HPDE6-E6E7 (cell line): ENCODE measurements around the gene LCT.
"Not testable (repeated sequence)": the region's sequence is repeated elsewhere in the genome, so short reads cannot be mapped to it uniquely, and the experiment has no call there.

Source experiments
- DNase-seq: peaks from one replicate; pipeline ENCODE4 v3.0.0; 2011; ENCODE audit warnings: missing footprints; ENCODE audit errors: extremely low spot score

The LCT gene

GRCh38 chr2:135836596-135837270 lies at the start of gene LCT:
Gene LCT, minus strand, starts transcription at chr2:135837184. Its CDS starts 15 bp downstream, at chr2:135837169.
- no peak for DNase-seq

- DNase-seq: no peak
Observed at GRCh38 chr2:135885709-135886108, 48.7 kb upstream of the LCT start.

- DNase-seq: no peak
Observed at GRCh38 chr2:135882415-135882814, 45.4 kb upstream of the LCT start.

- DNase-seq: not testable (repeated sequence)
Observed at GRCh38 chr2:135876770-135877169, 39.8 kb upstream of the LCT start.

GRCh38 chr2:135876066-135876711 lies 39.2 kb upstream of the LCT start, which contains the start of gene MCM6:
Gene MCM6, minus strand, starts transcription at chr2:135876443. Its CDS starts 78 bp downstream, at chr2:135876365.
- DNase-seq: peak; percentile 97

GRCh38 chr2:135875491-135876065 lies 38.6 kb upstream of the LCT start:
- DNase-seq: peak; percentile 40

- DNase-seq: no peak
Observed at GRCh38 chr2:135874777-135875365, 37.9 kb upstream of the LCT start.

GRCh38 chr2:135870571-135870970 lies 33.6 kb upstream of the LCT start:
- no peak for DNase-seq

GRCh38 chr2:135863233-135863632 lies 26.2 kb upstream of the LCT start:
- no peak for DNase-seq

- DNase-seq: no peak
Observed at GRCh38 chr2:135862718-135863117, 25.7 kb upstream of the LCT start.

GRCh38 chr2:135853401-135853800 lies 16.4 kb upstream of the LCT start:
- DNase-seq: no peak

- DNase-seq: no peak
Observed at GRCh38 chr2:135851858-135852257, 14.9 kb upstream of the LCT start.

GRCh38 chr2:135850892-135851668 lies 14.1 kb upstream of the LCT start:
- no peak for DNase-seq

- no peak for DNase-seq
Observed at GRCh38 chr2:135849087-135849486, 12.1 kb upstream of the LCT start.

- DNase-seq: no peak
Observed at GRCh38 chr2:135845997-135846396, 9.0 kb upstream of the LCT start.

- DNase-seq: no peak
Observed at GRCh38 chr2:135845257-135845656, 8.3 kb upstream of the LCT start.

- DNase-seq: no peak
Observed at GRCh38 chr2:135844301-135844895, 7.4 kb upstream of the LCT start.

GRCh38 chr2:135843671-135844070 lies 6.7 kb upstream of the LCT start:
- no peak for DNase-seq

- no peak for DNase-seq
Observed at GRCh38 chr2:135840601-135841000, 3.6 kb upstream of the LCT start.

GRCh38 chr2:135839713-135840112 lies 2.7 kb upstream of the LCT start:
- DNase-seq: no peak

GRCh38 chr2:135838502-135838901 lies 1.5 kb upstream of the LCT start:
- no peak for DNase-seq
